ENCODE data around the gene CLCN2.
A peak's percentile ranks its signal among the peaks of the same experiment; 100 is the strongest.

CLCN2 gene

DNA sequence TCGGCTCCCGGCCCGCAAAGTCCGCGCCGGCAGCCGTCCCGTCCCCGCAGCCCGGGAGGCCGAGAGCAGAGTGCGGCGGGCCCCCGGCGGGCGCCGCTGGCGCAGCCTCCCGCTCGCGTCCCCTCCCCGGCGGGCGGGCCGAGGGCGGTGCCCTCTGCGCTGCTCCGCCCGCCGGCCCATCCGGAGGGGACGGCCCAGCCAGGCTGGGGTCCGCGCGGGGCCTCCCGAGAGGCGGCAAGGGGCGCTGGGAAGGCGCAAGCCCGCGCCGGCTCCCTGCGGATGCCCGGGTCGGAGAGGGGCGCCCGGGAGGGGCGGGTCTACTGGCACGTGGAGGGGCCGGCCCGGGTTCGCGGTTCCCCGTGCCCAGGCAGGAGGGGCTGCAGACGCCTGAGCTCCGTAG lies at the start of gene CLCN2, which contains the start of gene POLR2H:
CLCN2 (minus strand) TSS at position 74 of the 400 bp plus-strand sequence. CDS start 126 bp downstream, outside the sequence.
POLR2H (plus strand) TSS at position 179 of the 400 bp plus-strand sequence. CDS start 1,783 bp downstream, outside the sequence.
- in situ Hi-C loops (cut with MboI; ENCODE audit: low sequenced_read_pairs, unreplicated experiment): no loop called here

DNA sequence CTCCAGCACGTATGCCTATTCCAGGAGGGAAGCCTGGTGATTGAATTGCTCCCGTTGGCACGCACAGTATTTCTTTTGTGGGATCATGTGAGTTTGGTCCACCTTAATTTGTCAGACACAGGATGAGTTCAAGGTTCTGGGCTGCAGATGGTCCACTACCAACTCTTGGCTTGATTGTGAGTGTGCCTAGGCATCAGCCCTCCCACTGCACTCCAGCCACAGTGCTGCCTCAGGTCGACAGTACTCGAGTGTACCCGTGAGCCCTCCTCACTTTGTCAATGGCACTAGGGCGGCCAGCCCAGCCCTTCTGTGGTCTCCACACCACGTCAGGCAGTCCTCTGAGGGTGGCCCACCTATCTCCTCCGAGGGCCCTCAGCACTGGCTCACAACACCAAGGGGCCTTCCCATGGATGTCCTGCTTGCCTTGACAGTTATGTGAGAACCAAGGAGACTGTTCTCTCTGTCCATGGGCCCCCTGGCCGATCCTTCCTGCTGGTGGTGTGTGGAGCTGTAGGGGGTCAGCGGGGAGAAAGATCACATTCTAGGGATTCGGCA lies 48.6 kb upstream of the CLCN2 start:
- DNase-seq (ENCODE audit: low spot score): no peak
- TF ChIP-seq, protein P1, sequence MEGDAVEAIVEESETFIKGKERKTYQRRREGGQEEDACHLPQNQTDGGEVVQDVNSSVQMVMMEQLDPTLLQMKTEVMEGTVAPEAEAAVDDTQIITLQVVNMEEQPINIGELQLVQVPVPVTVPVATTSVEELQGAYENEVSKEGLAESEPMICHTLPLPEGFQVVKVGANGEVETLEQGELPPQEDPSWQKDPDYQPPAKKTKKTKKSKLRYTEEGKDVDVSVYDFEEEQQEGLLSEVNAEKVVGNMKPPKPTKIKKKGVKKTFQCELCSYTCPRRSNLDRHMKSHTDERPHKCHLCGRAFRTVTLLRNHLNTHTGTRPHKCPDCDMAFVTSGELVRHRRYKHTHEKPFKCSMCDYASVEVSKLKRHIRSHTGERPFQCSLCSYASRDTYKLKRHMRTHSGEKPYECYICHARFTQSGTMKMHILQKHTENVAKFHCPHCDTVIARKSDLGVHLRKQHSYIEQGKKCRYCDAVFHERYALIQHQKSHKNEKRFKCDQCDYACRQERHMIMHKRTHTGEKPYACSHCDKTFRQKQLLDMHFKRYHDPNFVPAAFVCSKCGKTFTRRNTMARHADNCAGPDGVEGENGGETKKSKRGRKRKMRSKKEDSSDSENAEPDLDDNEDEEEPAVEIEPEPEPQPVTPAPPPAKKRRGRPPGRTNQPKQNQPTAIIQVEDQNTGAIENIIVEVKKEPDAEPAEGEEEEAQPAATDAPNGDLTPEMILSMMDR (IDR thresholded peaks at IDR 0.05; ENCODE audit: borderline replicate concordance, control extremely low read depth, extremely low read depth, insufficient read depth, missing control alignments): no peak
- in situ Hi-C loops (cut with MboI; ENCODE audit: low sequenced_read_pairs, unreplicated experiment): loop anchor here (10.0 kb wide), 1 partner anchor 115 kb away; no protein-coding TSS in a partner anchor

More for the DNA sequence above, at the start of gene CLCN2, which contains the start of gene POLR2H:
- peak; percentile 82 for DNase-seq (ENCODE audit: low spot score)
- TF ChIP-seq, protein P1 (IDR thresholded peaks at IDR 0.05; ENCODE audit: borderline replicate concordance, control extremely low read depth, extremely low read depth, insufficient read depth, missing control alignments): no peak

DNA sequence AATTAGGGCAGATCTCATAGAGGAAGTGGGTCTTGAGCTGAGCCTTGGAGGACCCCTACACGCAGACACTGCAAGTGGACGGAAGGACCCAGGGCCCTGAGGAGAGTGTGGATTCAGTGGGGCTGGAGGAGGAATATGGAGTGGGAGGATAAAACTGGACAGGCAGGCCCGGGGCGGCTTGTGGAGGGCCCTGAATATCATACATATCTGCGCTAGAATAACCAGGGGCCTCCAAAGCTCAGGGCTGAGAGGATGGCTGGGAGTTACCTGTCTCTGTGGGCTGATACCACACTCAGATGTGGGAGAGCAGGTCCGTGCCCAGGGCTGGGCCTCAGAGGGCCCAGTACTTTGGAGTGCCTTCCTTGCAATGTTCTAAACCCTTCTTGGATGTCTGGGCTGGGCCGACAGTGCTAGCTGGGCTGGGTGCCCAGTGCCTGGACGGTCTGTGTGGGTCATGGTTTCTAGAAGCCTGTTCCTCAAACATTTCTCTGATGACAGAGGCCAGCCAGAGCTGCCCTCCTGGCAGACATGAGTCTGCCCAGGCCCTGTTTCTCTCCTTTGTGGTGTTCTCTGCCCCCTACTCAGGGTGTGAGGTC lies 48.0 kb upstream of the CLCN2 start:
- in situ Hi-C loops (cut with MboI; ENCODE audit: low sequenced_read_pairs, unreplicated experiment): no loop called here
- DNase-seq (ENCODE audit: low spot score): no peak
- TF ChIP-seq, protein P1 (IDR thresholded peaks at IDR 0.05; ENCODE audit: borderline replicate concordance, control extremely low read depth, extremely low read depth, insufficient read depth, missing control alignments): no peak

DNA sequence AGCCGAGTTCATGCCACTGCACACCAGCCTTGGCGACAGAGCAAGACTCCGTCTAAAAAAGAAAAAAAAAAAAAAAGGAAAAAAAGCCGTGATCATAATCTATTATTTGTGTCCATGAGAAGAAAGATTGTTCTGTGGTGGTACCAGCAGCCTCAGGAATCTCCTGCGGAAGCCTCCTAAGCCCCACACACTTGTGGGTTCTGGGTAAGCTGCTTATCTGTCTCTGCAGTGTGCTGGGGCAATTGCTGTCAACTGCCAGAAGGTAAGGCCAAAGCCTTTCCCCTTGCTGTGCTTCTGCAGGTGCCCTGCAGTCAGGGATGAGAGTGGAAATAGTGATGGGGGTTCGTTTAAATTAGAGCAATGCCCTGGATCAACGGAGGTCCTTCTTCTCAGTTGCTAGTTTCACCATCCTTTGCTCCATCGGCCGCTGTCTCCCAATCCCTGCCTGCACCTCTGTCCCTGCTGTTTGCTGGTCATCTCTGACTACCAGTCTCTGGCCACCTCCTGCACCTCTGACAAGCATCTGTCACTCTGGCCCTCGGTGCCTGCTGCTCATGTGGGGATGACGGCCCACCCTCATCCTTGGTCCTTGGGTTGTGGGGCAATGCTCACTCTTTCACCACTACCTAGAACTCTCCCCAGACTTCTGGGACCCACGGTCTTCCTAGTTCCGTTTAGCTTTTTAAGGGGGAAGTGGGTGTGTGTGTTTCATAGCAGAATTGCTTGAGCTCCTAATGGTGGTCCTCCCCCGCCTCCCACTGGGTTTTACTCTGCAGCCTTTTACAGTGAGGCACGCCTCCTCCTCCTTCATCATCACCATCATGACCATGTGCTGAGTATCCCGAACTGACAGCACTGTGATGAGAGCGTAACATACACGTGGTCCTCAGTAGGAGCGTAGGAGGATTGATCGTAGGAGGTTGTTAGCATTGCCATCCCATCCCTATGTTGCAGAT lies 43.9 kb upstream of the CLCN2 start:
- no peak for DNase-seq (ENCODE audit: low spot score)
- in situ Hi-C loops (cut with MboI; ENCODE audit: low sequenced_read_pairs, unreplicated experiment): no loop called here
- TF ChIP-seq, protein P1 (IDR thresholded peaks at IDR 0.05; ENCODE audit: borderline replicate concordance, control extremely low read depth, extremely low read depth, insufficient read depth, missing control alignments): no peak

DNA sequence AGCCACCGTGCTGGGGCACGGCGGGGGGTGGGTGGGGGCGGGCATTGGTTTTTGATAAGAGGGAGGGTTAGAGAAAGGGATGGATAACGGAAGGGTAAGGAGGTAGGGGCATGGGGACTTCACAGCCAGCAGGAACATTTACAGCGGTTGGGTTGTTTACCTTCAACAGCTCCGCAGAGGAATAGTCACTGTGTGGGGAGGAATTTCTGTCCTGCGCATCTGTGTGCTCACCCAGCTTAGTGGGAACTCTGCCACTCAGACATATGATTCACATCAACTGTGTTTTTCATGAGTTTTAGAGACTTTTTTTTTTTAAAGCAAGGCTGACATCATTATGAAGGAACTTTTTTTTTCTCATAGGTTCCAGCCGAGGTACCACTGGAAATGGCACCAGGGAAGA lies 38.0 kb upstream of the CLCN2 start:
- TF ChIP-seq, protein P1 (IDR thresholded peaks at IDR 0.05; ENCODE audit: borderline replicate concordance, control extremely low read depth, extremely low read depth, insufficient read depth, missing control alignments): no peak
- no peak for DNase-seq (ENCODE audit: low spot score)
- in situ Hi-C loops (cut with MboI; ENCODE audit: low sequenced_read_pairs, unreplicated experiment): no loop called here

DNA sequence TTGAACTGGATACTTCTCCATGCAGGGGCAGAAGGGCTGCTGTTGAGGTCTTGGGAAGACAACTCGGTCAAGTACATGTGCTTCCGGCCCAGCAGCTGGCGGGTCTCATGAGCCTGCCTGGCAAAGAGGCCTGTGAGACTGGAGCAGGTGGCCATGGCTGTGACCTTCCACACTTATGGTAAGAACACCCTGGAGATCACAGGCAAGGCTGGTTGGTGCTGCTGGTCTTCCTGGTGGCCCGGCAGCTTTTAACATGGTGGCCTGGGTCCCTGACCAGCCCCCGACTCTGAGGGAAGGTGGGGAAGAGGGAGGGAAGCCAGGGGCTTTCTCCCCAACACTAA lies 33.9 kb upstream of the CLCN2 start:
- in situ Hi-C loops (cut with MboI; ENCODE audit: low sequenced_read_pairs, unreplicated experiment): no loop called here
- DNase-seq (ENCODE audit: low spot score): no peak
- TF ChIP-seq, protein P1 (IDR thresholded peaks at IDR 0.05; ENCODE audit: borderline replicate concordance, control extremely low read depth, extremely low read depth, insufficient read depth, missing control alignments): no peak
